ENCODE measurements around the gene COX11.

GRCh38 chr17:54916721-54917120 lies 51.7 kb downstream of the COX11 start:
- no peak for TF ChIP-seq EZH2phosphoT487 (IDR thresholded peaks at IDR 0.05; ENCODE audit: insufficient read depth, low read depth)
- TF ChIP-seq EZH2 (IDR thresholded peaks at IDR 0.05; ENCODE audit: insufficient read depth, poor library complexity, severe bottlenecking), result no peak
